ENCODE measurements around the gene AKAP10.

- TF ChIP-seq CTCF (IDR thresholded peaks at IDR 0.05) (no peak), ZFX (IDR thresholded peaks at IDR 0.05; ENCODE audit: borderline replicate concordance) (no peak)
Measured at GRCh38 chr17:19911033-19911432, 66.6 kb downstream of the AKAP10 start.

Data from 22Rv1 (cell line).